ENCODE results near the gene NAT9. TPM values are rescaled to one million over a fixed set of nuclear protein-coding genes. Genes with fewer than 3 reads are reported as not detected.

Gene NAT9
- total RNA-seq, 1 experiment from 2014 or later = 63.5 TPM

GRCh38 chr17:74777901-74778515 is 1.9 kb upstream of the NAT9 start:
- Mint-ChIP-seq H3K36me3 (ENCODE audit: insufficient read depth in 1 of 3, low read depth in 3 of 3) (peaks cover 7 to 35% (median 20%) of the 10 kb centered on the region in 3 experiments; a peak in 6 of 7 replicates), H3K4me3 (peak overlapping the region; percentile 55 to 91; a peak in 3 of 5 replicates), H3K9me3 (no peaks in the 10 kb centered on the region), H3K27ac (peak overlapping the region in 1 of 3 experiments; percentile 35; a peak in 1 of 7 replicates), H3K4me1 (peaks cover 8 to 25% of the 10 kb centered on the region in 2 experiments), H3K27me3 (ENCODE audit: low read depth) (no peaks in the 10 kb centered on the region)
- Histone ChIP-seq H2BK12ac (ENCODE audit: insufficient read length, low read depth, low read length) (no peak overlapping the region), H3K4me1 (ENCODE audit: insufficient read depth, low read length) (no peaks in the 10 kb centered on the region; the same call in 1 of the 2 replicates), H2AFZ (ENCODE audit: low read length) (no peak overlapping the region), H3K9ac (ENCODE audit: extremely low read depth, insufficient read length, low read length) (no peak overlapping the region), H2BK20ac (ENCODE audit: low read depth, low read length, poor library complexity, severe bottlenecking) (no peak overlapping the region), H3K4ac (ENCODE audit: low read depth, low read length) (no peak overlapping the region), H4K5ac (ENCODE audit: insufficient read length, low read depth, low read length) (no peak overlapping the region), H3K23me2 (ENCODE audit: insufficient read length, low read depth, low read length, poor library complexity, severe bottlenecking) (peaks cover 10% of the 10 kb centered on the region), H4K91ac (ENCODE audit: insufficient read length, low read depth, low read length) (no peak overlapping the region), H3K4me2 (ENCODE audit: insufficient read depth, insufficient read length, low read length) (no peak overlapping the region), H3K14ac (ENCODE audit: insufficient read depth, low read length) (no peak overlapping the region), H3K23ac (ENCODE audit: insufficient read length, low read depth, low read length) (no peak overlapping the region), H3K56ac (ENCODE audit: insufficient read length, low read depth, low read length) (no peak overlapping the region), H2BK15ac (ENCODE audit: low read depth, low read length) (no peak overlapping the region), H3K27me3 (ENCODE audit: insufficient read depth, low read length) (no peaks in the 10 kb centered on the region), H4K20me1 (ENCODE audit: control insufficient read depth, insufficient read depth, insufficient read length) (no peaks in the 10 kb centered on the region), H3K18ac (ENCODE audit: insufficient read length, low read depth, low read length) (no peak overlapping the region), H3K79me1 (ENCODE audit: insufficient read depth, low read depth, low read length, poor library complexity, severe bottlenecking) (no peaks in the 10 kb centered on the region), H3K27ac (ENCODE audit: insufficient read length, low read depth, low read length) (no peak overlapping the region), H2BK120ac (ENCODE audit: low read depth, low read length, poor library complexity, severe bottlenecking) (no peak overlapping the region), H4K8ac (replicated peaks; ENCODE audit: insufficient read length, low read depth, low read length) (no peak overlapping the region), H2AK5ac (ENCODE audit: insufficient read length, low read length) (no peak overlapping the region), H3T11ph (ENCODE audit: low read length) (no peak overlapping the region), H2BK5ac (ENCODE audit: insufficient read length, low read length) (no peak overlapping the region), H3K79me2 (ENCODE audit: insufficient read depth, low read length) (no peaks in the 10 kb centered on the region), H3K9me3 (ENCODE audit: control insufficient read depth, low read depth, low read length) (no peaks in the 10 kb centered on the region)
- WGBS (ENCODE audit: extremely low coverage, insufficient read length, low lambda C conversion rate) = no CpG with 5 or more reads among the region's 6 CpGs
- DNase-seq = no peak
- TF ChIP-seq CTCF (conservative IDR thresholded peaks at IDR 0.05) = no peak
